Pulmonary artery endothelial cell (primary cell): ENCODE data around the gene PLXNA2. TPM values are rescaled to one million over a fixed set of nuclear protein-coding genes. Genes with fewer than 3 reads are reported as not detected.

Experiments
- DNase-seq: peaks from one replicate; pipeline ENCODE4 v3.0.0-alpha.2; 2011; ENCODE audit warnings: low read depth, low spot score
- total RNA-seq: library from RNA; depleted of rRNA; stranded (reverse); fragments of >200 nt; gene quantifications from 2 replicates; pipeline ENCODE4 v1.2.3, GENCODE V29; 2014

PLXNA2 gene
- total RNA-seq, 1 donor from 2014 or later = 91.6 TPM

DNA sequence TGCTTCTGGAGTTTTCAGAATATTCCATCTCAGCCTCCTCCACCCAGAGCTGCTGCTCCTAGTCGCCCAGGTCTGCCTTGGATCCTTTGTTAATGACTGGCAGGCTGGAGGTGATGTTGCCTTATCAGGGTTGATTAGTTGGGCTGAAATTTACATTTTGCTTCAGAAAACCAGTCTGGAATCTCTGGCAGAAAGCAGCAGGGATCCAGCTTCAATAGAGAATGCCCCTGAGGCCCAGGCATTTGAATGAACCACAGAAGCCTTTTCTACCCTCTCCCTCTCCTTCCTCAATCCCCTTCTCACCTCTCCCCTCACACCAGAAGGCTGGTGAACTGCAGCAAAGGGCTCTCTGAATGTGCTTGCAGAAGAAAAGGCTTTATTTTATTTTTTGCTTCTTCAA lies 83.2 kb downstream of the PLXNA2 start:
- no peak for DNase-seq

DNA sequence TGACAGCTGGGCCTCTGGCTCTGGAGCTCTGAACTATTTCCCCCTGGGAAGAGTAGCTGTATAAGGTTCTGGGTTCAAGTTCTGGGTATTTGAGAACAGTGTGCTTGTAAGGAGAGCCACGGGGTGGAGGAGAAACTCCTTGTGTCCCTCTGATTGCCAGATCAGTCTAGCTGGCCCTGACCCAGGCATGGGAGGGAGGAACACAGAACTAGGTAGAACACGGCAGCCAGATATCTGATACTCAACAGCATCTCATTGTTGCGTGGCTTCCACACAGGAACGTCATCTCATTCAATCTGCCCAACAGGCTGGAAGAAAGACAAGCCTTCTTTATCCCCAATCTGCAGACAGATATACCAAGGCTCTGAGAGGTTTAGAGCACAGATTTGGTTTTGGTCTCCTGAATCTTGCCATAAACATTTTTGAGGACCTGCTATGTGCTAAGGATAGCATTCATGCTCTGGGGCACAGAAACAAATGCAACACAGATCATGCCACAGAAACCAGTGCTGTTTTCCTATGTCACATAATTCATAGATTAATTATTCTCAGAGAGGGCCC lies 83.8 kb downstream of the PLXNA2 start:
- no peak for DNase-seq

DNA sequence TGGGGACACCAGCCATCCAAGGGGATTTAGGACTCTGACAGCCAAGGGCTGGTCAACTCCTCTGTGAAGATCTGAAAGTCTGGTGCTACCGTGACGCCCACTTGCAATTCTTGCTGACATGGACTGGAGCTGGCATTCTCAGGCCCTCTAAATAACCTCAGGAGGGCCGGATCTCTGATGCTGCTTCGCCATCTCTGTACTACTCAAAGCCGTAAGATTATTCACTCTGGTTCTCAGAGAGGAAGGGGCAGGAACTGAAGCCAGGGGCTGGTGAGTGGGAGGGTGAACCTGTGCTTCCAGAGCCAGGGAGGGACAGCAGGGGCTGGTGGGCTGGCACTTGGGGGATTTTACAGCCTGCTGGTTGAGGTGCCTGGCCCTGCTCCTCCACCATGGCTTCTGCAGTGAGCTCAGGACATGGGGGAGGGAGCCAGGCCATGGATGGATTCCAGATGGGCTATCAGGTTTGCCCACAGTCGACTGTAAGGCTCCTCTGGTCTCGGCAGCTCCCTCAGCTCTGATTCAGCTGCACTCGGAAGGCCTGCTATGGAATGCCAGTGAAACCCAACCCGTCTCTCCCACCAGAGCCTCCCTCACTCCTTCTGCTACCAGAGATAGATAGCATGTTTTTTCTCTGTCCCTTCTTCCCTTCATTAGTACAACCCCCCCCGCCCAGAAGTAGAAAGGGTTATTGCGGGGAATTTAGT lies 84.5 kb downstream of the PLXNA2 start:
- DNase-seq = no peak

- no peak for DNase-seq
Observed at GRCh38 chr1:208158640-208159554, 85.3 kb downstream of the PLXNA2 start.

DNA sequence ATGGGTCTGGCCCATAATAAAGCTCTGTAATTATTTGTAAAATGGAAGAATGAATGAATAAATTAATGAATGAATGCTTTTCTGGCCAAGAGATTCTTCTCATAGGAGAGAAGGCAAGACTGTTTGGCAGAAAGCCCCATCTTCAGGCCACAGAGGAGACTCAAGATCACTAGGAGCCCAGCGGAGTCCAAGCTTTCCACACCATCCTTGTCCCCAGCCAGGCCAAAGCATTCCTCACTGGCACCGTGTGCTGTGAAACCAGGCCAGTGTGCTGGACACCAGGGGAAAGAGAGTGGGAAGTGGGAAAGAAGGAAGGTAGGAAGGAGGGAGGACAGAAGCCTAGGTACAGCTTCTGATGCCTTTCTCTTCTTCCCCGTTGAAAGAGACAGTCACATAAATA lies 86.4 kb downstream of the PLXNA2 start:
- no peak for DNase-seq

GRCh38 chr1:208156741-208157140 lies 87.4 kb downstream of the PLXNA2 start:
- no peak for DNase-seq

DNA sequence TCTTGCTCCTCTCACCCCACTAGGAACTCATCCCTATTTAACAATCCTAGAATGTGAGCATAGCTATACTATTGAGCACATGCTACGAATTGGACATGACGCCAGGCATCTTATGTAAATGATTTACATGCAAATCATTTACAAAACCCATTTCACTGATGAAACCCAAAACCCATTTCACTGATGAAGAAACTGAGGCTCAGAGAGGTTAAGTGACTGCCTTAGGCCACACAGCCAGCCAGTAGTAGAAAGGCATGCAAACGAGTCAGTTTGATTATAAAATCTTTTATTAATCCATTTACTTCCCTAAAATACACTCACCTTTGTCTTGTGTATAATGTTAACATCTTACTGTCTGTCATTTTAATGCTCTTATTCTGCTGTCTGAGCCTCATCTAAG lies 87.9 kb downstream of the PLXNA2 start:
- DNase-seq = no peak

GRCh38 chr1:208154679-208155642 lies 89.2 kb downstream of the PLXNA2 start:
- DNase-seq = no peak

GRCh38 chr1:208154040-208154439 lies 90.1 kb downstream of the PLXNA2 start:
- no peak for DNase-seq

DNA sequence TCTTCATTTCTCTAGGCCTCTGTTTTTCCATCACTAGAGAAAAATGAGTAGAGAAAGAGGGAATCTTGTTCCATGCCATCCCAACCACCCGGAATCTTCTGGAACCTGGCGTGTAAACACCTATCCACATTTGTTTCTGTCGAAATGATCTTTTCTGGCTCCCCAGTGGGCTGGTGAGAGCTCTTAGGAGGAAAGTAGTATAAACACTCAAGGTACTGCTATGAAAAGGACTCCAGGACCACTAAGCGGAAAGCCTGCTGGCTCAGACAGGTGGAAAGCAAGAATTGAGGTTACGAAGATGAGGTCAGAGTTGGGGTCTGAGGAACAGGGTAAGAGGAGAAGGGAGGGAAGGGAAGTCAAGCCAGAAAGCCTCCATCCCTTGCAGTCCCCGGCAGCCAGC lies 90.8 kb downstream of the PLXNA2 start:
- no peak for DNase-seq

DNA sequence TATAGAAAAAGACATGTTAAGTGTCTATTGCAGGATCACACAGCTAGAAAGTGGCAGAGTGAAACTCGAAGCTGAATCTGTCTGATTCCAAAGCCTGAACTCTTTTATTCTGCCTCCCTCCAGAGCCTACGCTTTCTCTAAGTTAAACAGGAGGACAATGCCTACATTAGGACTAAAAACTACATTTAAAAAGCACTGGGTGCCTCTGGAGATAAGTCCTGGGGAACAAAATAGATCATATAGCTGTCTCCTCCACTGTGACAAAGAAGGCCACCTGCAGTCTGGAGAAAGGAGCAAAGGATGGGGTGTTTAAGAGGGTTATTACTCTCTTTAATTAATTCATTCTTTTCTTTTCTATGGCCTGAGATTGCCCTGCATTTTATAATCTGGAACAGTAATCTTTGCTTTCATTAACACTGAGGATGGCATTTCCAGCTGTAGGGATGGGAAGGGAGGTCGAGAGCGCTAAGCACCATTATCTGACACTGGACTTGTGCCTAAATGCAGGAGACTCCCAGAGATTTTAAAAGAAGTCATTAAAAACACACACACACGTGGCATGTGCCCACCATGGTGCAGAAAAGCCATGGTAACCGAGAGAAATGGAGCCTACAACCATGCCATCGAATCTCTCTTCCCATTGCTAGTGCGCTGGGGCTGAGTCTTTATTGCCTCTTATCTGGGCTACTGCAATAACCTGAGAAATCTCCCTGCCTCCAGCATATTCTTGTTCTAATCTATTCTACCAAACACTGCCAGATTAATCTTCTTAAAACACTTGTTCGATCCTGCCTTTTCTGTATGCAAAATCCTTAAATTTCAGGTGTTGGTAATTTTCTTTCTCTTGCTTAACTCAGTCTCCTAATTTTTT lies 92.2 kb downstream of the PLXNA2 start:
- DNase-seq = no peak

DNA sequence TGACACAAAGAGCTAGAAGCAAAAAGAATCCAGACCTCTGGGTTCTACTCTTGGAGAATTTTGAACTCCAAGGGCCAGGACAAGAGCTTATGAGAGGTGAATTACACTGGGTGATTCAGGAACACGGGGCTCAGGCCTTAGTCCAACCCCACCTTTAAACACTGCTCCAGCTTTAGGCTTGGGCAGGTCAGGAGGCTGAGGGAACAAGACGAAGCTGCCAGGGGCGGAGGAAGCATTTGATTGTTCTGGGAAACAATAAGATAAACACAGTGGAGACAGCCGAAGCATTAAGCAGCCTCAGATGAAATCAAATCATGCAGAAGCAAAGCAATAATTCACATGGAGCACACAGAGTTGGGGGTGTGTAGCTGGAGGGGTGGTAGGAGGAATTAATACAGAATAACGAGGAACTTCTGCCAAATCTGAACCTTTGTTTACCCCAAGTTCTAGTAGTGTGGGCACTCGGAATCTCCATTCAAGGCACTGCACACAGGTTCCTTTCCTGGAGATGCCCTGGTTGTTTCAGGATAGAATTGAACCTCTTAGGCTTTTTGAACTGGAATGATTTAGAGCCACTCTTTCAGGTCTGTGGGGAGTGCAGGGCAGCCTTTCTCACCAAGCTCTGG lies 93.2 kb downstream of the PLXNA2 start:
- DNase-seq = no peak

- DNase-seq = no peak
Observed at GRCh38 chr1:208149776-208150514, 94.2 kb downstream of the PLXNA2 start.

- DNase-seq = no peak
Observed at GRCh38 chr1:208149213-208149612, 95.0 kb downstream of the PLXNA2 start.

GRCh38 chr1:208148380-208148779 lies 95.8 kb downstream of the PLXNA2 start:
- no peak for DNase-seq

DNA sequence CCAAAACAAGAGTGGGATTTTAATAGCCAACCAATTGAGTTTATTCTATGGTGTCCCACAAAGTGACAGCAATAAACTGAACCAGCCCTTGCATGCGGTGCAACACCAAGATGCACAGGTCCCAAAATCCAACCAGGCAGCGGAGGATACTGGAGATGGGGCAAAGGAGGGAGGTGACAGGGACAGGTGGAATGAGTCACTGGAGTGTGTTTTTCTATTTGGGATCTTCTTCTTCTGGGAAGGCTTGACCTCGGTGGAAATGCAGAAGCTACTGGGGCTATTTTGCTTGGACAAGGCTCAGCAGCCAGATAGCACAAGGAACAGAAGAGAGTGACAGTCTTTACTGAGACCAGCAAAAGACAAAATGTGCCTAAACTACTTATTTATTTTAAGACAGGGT lies 97.5 kb downstream of the PLXNA2 start:
- no peak for DNase-seq

GRCh38 chr1:208145167-208145566 lies 99.0 kb downstream of the PLXNA2 start:
- no peak for DNase-seq

- no peak for DNase-seq
Observed at GRCh38 chr1:208142590-208143382, 101.4 kb downstream of the PLXNA2 start.
